IMR-90 (cell line): ENCODE measurements around the gene RHOU. TPM values are rescaled to one million over a fixed set of nuclear protein-coding genes. Genes with fewer than 3 reads are reported as not detected.

Experiments
- ATAC-seq: fragments of 200-7000 bp; cut with Tn5 transposase; 2 replicates; pipeline ENCODE4 v1.9.1; 2020; ENCODE audit warnings: low read depth, mild to moderate bottlenecking, moderate library complexity
- BruUV-seq: library from RNA; stranded (reverse); fragments of 400-500 nt; replicated peaks from 2 replicates; lab custom pipeline; 2021; lab: Mats Ljungman, UMichigan
- CTCF ChIA-PET: fragments of 300-600 bp; formaldehyde crosslinking; extraction: SDS; loops from one replicate; lab custom pipeline; 2021; ENCODE audit warnings: antibody characterized with exemption; lab: Yijun Ruan, JAX
- POLR2A ChIA-PET: fragments of 300-600 bp; sonication (Branson Sonifier 250); formaldehyde crosslinking; loops from one replicate; lab custom pipeline; 2022; ENCODE audit warnings: antibody characterized with exemption; ENCODE audit not compliant: unreplicated experiment; lab: Charles Lee
- DNase-seq: peaks from one replicate; pipeline ENCODE4 v3.0.0; 2013
- H2AFZ ChIP-seq: replicated peaks from 2 replicates; pipeline ENCODE3; 2013; ENCODE audit warnings: low read length, mild to moderate bottlenecking; ENCODE audit not compliant: poor library complexity
- H2AK5ac ChIP-seq: 2 replicates; pipeline ENCODE4 v1.6.1; 2013; ENCODE audit warnings: low read depth, low read length, inconsistent platforms
- H2AK9ac ChIP-seq: replicated peaks from 2 replicates; pipeline ENCODE3; 2013; ENCODE audit warnings: mild to moderate bottlenecking, low read depth, low read length, moderate library complexity; ENCODE audit not compliant: poor library complexity
- H2BK120ac ChIP-seq: 2 replicates; pipeline ENCODE4 v1.6.1; 2013; ENCODE audit warnings: low read depth, low read length, inconsistent platforms
- H2BK15ac ChIP-seq: 3 replicates; pipeline ENCODE4 v1.6.1; 2013; ENCODE audit warnings: low read depth, low read length, inconsistent platforms
- H2BK20ac ChIP-seq: 2 replicates; pipeline ENCODE4 v1.6.1; 2013; ENCODE audit warnings: low read depth, mild to moderate bottlenecking, inconsistent platforms, low read length, moderate library complexity
- H2BK5ac ChIP-seq: 2 replicates; pipeline ENCODE4 v1.6.1; 2013; ENCODE audit warnings: mild to moderate bottlenecking, low read depth, low read length, inconsistent platforms; ENCODE audit not compliant: poor library complexity, severe bottlenecking
- H3K14ac ChIP-seq: replicated peaks from 2 replicates; pipeline ENCODE4 v1.6.1; 2013; ENCODE audit warnings: low read depth, low read length, inconsistent platforms
- H3K18ac ChIP-seq: 2 replicates; pipeline ENCODE4 v1.6.1; 2013; ENCODE audit warnings: low read depth, low read length, control low read depth
- H3K23ac ChIP-seq: 2 replicates; pipeline ENCODE4 v1.6.1; 2013; ENCODE audit warnings: low read depth, low read length, inconsistent platforms
- H3K27ac ChIP-seq: 2 replicates; pipeline ENCODE4 v1.5.1; 2013; ENCODE audit warnings: mild to moderate bottlenecking, control low read depth, low read length; ENCODE audit not compliant: insufficient read depth
- H3K27me3 ChIP-seq: 2 replicates; pipeline ENCODE4 v1.6.1; 2013; ENCODE audit warnings: low read length; ENCODE audit not compliant: control insufficient read depth, insufficient read depth
- H3K36me3 ChIP-seq: 2 replicates; pipeline ENCODE4 v1.6.1; 2013; ENCODE audit warnings: low read length, mixed read lengths; ENCODE audit not compliant: control insufficient read depth, insufficient read depth
- H3K4ac ChIP-seq: 2 replicates; pipeline ENCODE4 v1.6.1; 2013; ENCODE audit warnings: low read depth, low read length, inconsistent platforms
- H3K4me1 ChIP-seq: 2 replicates; pipeline ENCODE4 v1.6.1; 2013; ENCODE audit warnings: low read length, mixed read lengths; ENCODE audit not compliant: control insufficient read depth, insufficient read depth
- H3K4me2 ChIP-seq: 2 replicates; pipeline ENCODE4 v1.6.1; 2013; ENCODE audit warnings: low read depth, mild to moderate bottlenecking, control low read depth, low read length, moderate library complexity
- H3K4me3 ChIP-seq: 2 replicates; pipeline ENCODE4 v1.5.1; 2013; ENCODE audit warnings: low read depth, mild to moderate bottlenecking, control low read depth, low read length, moderate library complexity; ENCODE audit not compliant: insufficient read depth
- H3K56ac ChIP-seq: 2 replicates; pipeline ENCODE4 v1.6.1; 2013; ENCODE audit warnings: low read length, inconsistent platforms; ENCODE audit not compliant: insufficient read depth; ENCODE audit errors: extremely low read depth
- H3K79me1 ChIP-seq, 2 experiments: 2 replicates each; pipeline ENCODE4 v1.6.1; 2013; ENCODE audit warnings: low read length in 2 of 2, inconsistent platforms in 1 of 2, low read depth in 1 of 2
- H3K9ac ChIP-seq: 2 replicates; pipeline ENCODE4 v1.6.1; 2013; ENCODE audit warnings: low read depth, low read length, control low read depth
- H3K9me1 ChIP-seq: 2 replicates; pipeline ENCODE4 v1.6.1; 2013; ENCODE audit warnings: low read length, inconsistent platforms; ENCODE audit not compliant: insufficient read depth
- H3K9me3 ChIP-seq: 2 replicates; pipeline ENCODE4 v1.6.1; 2013; ENCODE audit warnings: low read length; ENCODE audit not compliant: control insufficient read depth, insufficient read depth
- H4K20me1 ChIP-seq: 2 replicates; pipeline ENCODE4 v1.6.1; 2013; ENCODE audit warnings: low read length, inconsistent platforms; ENCODE audit not compliant: insufficient read depth
- H4K5ac ChIP-seq: 2 replicates; pipeline ENCODE4 v1.6.1; 2013; ENCODE audit warnings: mild to moderate bottlenecking, low read depth, low read length, control low read depth
- H4K8ac ChIP-seq, 2 experiments: 2 replicates each; pipeline ENCODE4 v1.6.1; 2013; ENCODE audit warnings: low read depth in 2 of 2, low read length in 2 of 2, control low read depth in 1 of 2, inconsistent platforms in 1 of 2
- H4K91ac ChIP-seq: 2 replicates; pipeline ENCODE4 v1.6.1; 2013; ENCODE audit warnings: low read depth, low read length, inconsistent platforms; ENCODE audit not compliant: insufficient read depth
- BHLHE40 ChIP-seq: fragments of 150-350 bp; IDR thresholded peaks from 2 replicates; pipeline ENCODE4 v1.6.1; 2016; ENCODE audit warnings: mild to moderate bottlenecking, low read depth, low read length
- CEBPB ChIP-seq: IDR thresholded peaks from 2 replicates; pipeline ENCODE4 v1.6.1; 2012; ENCODE audit warnings: low read depth, low read length, improper control_type of control experiment
- CHD1 ChIP-seq: IDR thresholded peaks from 2 replicates; pipeline ENCODE4 v1.6.1; 2012; ENCODE audit warnings: low read depth, low read length, improper control_type of control experiment
- FOS ChIP-seq: fragments of 150-350 bp; IDR thresholded peaks from 2 replicates; pipeline ENCODE4 v1.6.1; 2016; ENCODE audit warnings: low read depth, low read length
- MAFK ChIP-seq: IDR thresholded peaks from 2 replicates; pipeline ENCODE4 v1.6.1; 2012; ENCODE audit warnings: low read depth, low read length, improper control_type of control experiment
- MAZ ChIP-seq: IDR thresholded peaks from 2 replicates; pipeline ENCODE4 v1.6.1; 2012; ENCODE audit warnings: low read depth, mild to moderate bottlenecking, low read length, improper control_type of control experiment, moderate library complexity, borderline replicate concordance
- MXI1 ChIP-seq: IDR thresholded peaks from 2 replicates; pipeline ENCODE4 v1.6.1; 2012; ENCODE audit warnings: low read depth, mild to moderate bottlenecking, low read length, moderate library complexity, borderline replicate concordance
- NFE2L2 ChIP-seq: fragments of 150-350 bp; IDR thresholded peaks from 2 replicates; pipeline ENCODE4 v1.6.1; 2016; ENCODE audit warnings: low read depth, mild to moderate bottlenecking, low read length
- POLR2A ChIP-seq: IDR thresholded peaks from 2 replicates; pipeline ENCODE4 v1.6.1; 2012; ENCODE audit warnings: mild to moderate bottlenecking, low read depth, low read length
- RAD21 ChIP-seq: IDR thresholded peaks from 2 replicates; pipeline ENCODE4 v1.6.1; 2012; ENCODE audit warnings: low read length, improper control_type of control experiment
- RCOR1 ChIP-seq: IDR thresholded peaks from 2 replicates; pipeline ENCODE4 v1.6.1; 2012; ENCODE audit warnings: mild to moderate bottlenecking, low read length, improper control_type of control experiment; ENCODE audit not compliant: insufficient replicate concordance
- RFX5 ChIP-seq: IDR thresholded peaks from 2 replicates; pipeline ENCODE4 v1.8.0; 2012; ENCODE audit warnings: low read depth, mild to moderate bottlenecking, low read length, moderate library complexity
- SMC3 ChIP-seq: fragments of 150-350 bp; IDR thresholded peaks from 2 replicates; pipeline ENCODE4 v1.6.1; 2016; ENCODE audit warnings: low read depth, mild to moderate bottlenecking, antibody characterized with exemption, low read length, moderate library complexity
- WGBS, 2 experiments: methylation state at CpG; one replicate each; pipeline versions ENCODE4 v1.1.5 to v1.1.7; 2013; ENCODE audit warnings: missing lambda C conversion rate in 2 of 2; ENCODE audit not compliant: insufficient read length in 1 of 2; ENCODE audit errors: extremely low coverage in 2 of 2; 5-methylcytosine and 5-hydroxymethylcytosine counted together
- dilution Hi-C: fragments of 300-500 bp; cut with HindIII; formaldehyde crosslinking; loops from one replicate; pipeline ENCODE4 v1.14.3; 2018; ENCODE audit warnings: low sequenced_read_pairs; ENCODE audit not compliant: unreplicated experiment
- in situ Hi-C: fragments of 300-500 bp; cut with MboI; formaldehyde crosslinking; loops from 3 replicates; pipeline ENCODE4 v1.14.3; 2019; ENCODE audit warnings: low sequenced_read_pairs, inconsistent platforms, mixed read lengths
- intact Hi-C: fragments of 100-400 bp; cut with micrococcal nuclease; formaldehyde crosslinking; loops from 2 replicates; pipeline ENCODE4 v1.10.0; 2022
- polyA plus RNA-seq, 3 experiments: library from polyadenylated mRNA; depleted of rRNA; stranded (reverse); fragments of >200 nt; gene quantifications; 2 replicates each; pipeline ENCODE4 v1.2.3, GENCODE V29; 2012; ENCODE audit warnings: low replicate concordance in 1 of 3
- total RNA-seq: library from RNA; depleted of rRNA; stranded (reverse); fragments of >200 nt; gene quantifications from 2 replicates; pipeline ENCODE4 v1.2.3, GENCODE V29; 2012
- TF ChIP-seq, protein P1 (sequence below): fragments of 150-350 bp; IDR thresholded peaks from 2 replicates; pipeline ENCODE4 v1.6.1; 2017; ENCODE audit warnings: mild to moderate bottlenecking, antibody characterized with exemption, low read length, low read depth
- TF ChIP-seq, protein P2 (sequence below): conservative IDR thresholded peaks from 2 replicates; pipeline ENCODE4 v1.5.1; 2012; ENCODE audit warnings: mild to moderate bottlenecking, low read depth, low read length, improper control_type of control experiment
- TF ChIP-seq, protein P3 (sequence below): fragments of 150-350 bp; IDR thresholded peaks from 2 replicates; pipeline ENCODE4 v1.6.1; 2016; ENCODE audit warnings: low read depth, mild to moderate bottlenecking, low read length, moderate library complexity, borderline replicate concordance

The RHOU gene
- total and polyA plus RNA-seq, 2 of the 4 experiments (the other 2 are of a cell fraction) = 0.44 to 0.72 TPM

DNA sequence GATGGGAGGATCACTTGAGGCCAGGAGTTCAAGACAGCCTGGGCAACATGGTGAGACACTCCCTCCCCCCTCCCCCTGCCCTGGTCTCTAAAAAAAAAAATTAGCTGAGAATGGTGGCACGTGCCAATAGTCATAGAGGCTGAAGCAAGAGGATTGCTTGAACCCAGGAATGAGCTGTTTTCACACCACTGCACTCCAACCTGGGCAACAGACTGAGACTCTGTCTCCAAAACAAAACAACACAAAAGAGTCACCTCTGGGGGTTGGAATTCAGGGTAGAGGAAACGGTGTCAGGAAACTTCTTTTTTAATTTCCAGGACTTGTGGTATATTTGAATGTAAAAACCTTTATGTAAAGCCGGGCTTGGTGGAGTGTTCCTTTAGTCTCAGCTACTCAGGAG is 43.2 kb downstream of the RHOU start:
- Histone ChIP-seq H2BK120ac (no peak overlapping the region), H2BK15ac (no peak overlapping the region), H3K18ac (no peak overlapping the region), H3K4me1 (peaks cover 21% of the 10 kb centered on the region), H2AFZ (no peak overlapping the region), H3K56ac (no peak overlapping the region), H3K23ac (no peak overlapping the region), H3K36me3 (no peaks in the 10 kb centered on the region), H2AK9ac (no peak overlapping the region), H2BK5ac (no peak overlapping the region), H3K27ac (no peak overlapping the region), H4K91ac (no peak overlapping the region), H4K8ac (no peak overlapping the region), H3K9me3 (no peaks in the 10 kb centered on the region), H3K4me2 (no peak overlapping the region), H3K9ac (no peak overlapping the region), H4K20me1 (no peaks in the 10 kb centered on the region), H3K14ac (no peak overlapping the region), H3K4me3 (no peak overlapping the region), H3K4ac (no peak overlapping the region), H2BK20ac (no peak overlapping the region), H3K79me1 (no peaks in the 10 kb centered on the region), H3K9me1 (peaks cover 12% of the 10 kb centered on the region), H4K5ac (no peak overlapping the region), H3K27me3 (no peaks in the 10 kb centered on the region), H2AK5ac (no peak overlapping the region)
- in situ Hi-C loops = no loop called here
- intact Hi-C loops = no loop called here
- TF ChIP-seq RFX5 (no peak), RAD21 (no peak), CHD1 (no peak), MXI1 (no peak), BHLHE40 (no peak), FOS (no peak), CEBPB (no peak), MAZ (no peak), RCOR1 (no peak), NFE2L2 (no peak), POLR2A (no peak), SMC3 (no peak), MAFK (no peak)
- TF ChIP-seq, protein P1, sequence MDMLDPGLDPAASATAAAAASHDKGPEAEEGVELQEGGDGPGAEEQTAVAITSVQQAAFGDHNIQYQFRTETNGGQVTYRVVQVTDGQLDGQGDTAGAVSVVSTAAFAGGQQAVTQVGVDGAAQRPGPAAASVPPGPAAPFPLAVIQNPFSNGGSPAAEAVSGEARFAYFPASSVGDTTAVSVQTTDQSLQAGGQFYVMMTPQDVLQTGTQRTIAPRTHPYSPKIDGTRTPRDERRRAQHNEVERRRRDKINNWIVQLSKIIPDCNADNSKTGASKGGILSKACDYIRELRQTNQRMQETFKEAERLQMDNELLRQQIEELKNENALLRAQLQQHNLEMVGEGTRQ = no peak
- TF ChIP-seq, protein P2, sequence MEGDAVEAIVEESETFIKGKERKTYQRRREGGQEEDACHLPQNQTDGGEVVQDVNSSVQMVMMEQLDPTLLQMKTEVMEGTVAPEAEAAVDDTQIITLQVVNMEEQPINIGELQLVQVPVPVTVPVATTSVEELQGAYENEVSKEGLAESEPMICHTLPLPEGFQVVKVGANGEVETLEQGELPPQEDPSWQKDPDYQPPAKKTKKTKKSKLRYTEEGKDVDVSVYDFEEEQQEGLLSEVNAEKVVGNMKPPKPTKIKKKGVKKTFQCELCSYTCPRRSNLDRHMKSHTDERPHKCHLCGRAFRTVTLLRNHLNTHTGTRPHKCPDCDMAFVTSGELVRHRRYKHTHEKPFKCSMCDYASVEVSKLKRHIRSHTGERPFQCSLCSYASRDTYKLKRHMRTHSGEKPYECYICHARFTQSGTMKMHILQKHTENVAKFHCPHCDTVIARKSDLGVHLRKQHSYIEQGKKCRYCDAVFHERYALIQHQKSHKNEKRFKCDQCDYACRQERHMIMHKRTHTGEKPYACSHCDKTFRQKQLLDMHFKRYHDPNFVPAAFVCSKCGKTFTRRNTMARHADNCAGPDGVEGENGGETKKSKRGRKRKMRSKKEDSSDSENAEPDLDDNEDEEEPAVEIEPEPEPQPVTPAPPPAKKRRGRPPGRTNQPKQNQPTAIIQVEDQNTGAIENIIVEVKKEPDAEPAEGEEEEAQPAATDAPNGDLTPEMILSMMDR = no peak
- TF ChIP-seq, protein P3, sequence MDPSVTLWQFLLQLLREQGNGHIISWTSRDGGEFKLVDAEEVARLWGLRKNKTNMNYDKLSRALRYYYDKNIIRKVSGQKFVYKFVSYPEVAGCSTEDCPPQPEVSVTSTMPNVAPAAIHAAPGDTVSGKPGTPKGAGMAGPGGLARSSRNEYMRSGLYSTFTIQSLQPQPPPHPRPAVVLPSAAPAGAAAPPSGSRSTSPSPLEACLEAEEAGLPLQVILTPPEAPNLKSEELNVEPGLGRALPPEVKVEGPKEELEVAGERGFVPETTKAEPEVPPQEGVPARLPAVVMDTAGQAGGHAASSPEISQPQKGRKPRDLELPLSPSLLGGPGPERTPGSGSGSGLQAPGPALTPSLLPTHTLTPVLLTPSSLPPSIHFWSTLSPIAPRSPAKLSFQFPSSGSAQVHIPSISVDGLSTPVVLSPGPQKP = no peak
- POLR2A ChIA-PET = no interaction called here
- DNase-seq (no peak), ATAC-seq (no peak)
- WGBS, 2 experiments = no CpG with 5 or more reads among the region's 3 CpGs
- no TSS peak for BruUV-seq
- CTCF ChIA-PET = interaction anchor here (0.6 kb wide), 1 partner anchor 81 kb away, joined by 3 read pairs; no protein-coding TSS in a partner anchor
- dilution Hi-C loops = no loop called here
